Measurements from ENCODE around the gene CHID1. TPM values are rescaled to one million over a fixed set of nuclear protein-coding genes. Genes with fewer than 3 reads are reported as not detected.

CHID1 gene
- total RNA-seq, 4 donors from 2014 or later, result 47.9 to 83.4 (median 65.8) TPM

- DNase-seq (ENCODE audit: low spot score in 2 of 2), result no peak
- peaks cover 0 to 58% (median 0%) of the 10 kb centered on the region in 3 donors for H3K36me3 ChIP-seq
- no peaks in the 10 kb centered on the region for H3K27me3 ChIP-seq
- TF ChIP-seq POLR2A (IDR thresholded peaks at IDR 0.05) (no peak), CTCF (IDR thresholded peaks at IDR 0.05) (no peak), EP300 (IDR thresholded peaks at IDR 0.05) (no peak)
- no peak overlapping the region for H3K4me3 ChIP-seq
- peak overlapping the region in 1 of 4 donors; percentile 47 for H3K27ac ChIP-seq
- peaks cover 0 to 53% (median 14%) of the 10 kb centered on the region in 4 donors for H3K4me1 ChIP-seq
- 76 to 81% methylated on average over 14 to 22 of the region's 24 CpGs for WGBS, 2 donors
- no peaks in the 10 kb centered on the region for H3K9me3 ChIP-seq
These were observed 47.3 kb downstream of the CHID1 start for GRCh38 chr11:863023-863909.

GRCh38 chr11:862696-863022 lies 48.0 kb downstream of the CHID1 start:
- Histone ChIP-seq H3K4me3 (no peak overlapping the region), H3K27me3 (no peaks in the 10 kb centered on the region), H3K36me3 (peaks cover 0 to 56% (median 0%) of the 10 kb centered on the region in 3 donors), H3K9me3 (no peaks in the 10 kb centered on the region), H3K27ac (peak overlapping the region in 1 of 4 donors; percentile 47), H3K4me1 (peaks cover 0 to 59% (median 14%) of the 10 kb centered on the region in 4 donors)
- TF ChIP-seq EP300 (IDR thresholded peaks at IDR 0.05) (no peak), CTCF (IDR thresholded peaks at IDR 0.05) (no peak), POLR2A (IDR thresholded peaks at IDR 0.05) (no peak)
- no peak for DNase-seq (ENCODE audit: low spot score in 2 of 2)
- 64% methylated on average over 6 of the region's 12 CpGs; no CpG with 5 or more reads in 1 of the 2 donors for WGBS, 2 donors

GRCh38 chr11:862081-862661 lies 48.4 kb downstream of the CHID1 start:
- H3K27ac ChIP-seq, result peak overlapping the region in 2 of 4 donors; percentile 10 to 47

GRCh38 chr11:861105-861479 lies 49.5 kb downstream of the CHID1 start:
- DNase-seq (ENCODE audit: low spot score in 2 of 2), result no peak
- Histone ChIP-seq H3K36me3 (peaks cover 0 to 42% (median 0%) of the 10 kb centered on the region in 3 donors), H3K4me3 (no peak overlapping the region), H3K27me3 (no peaks in the 10 kb centered on the region), H3K4me1 (peaks cover 0 to 72% (median 14%) of the 10 kb centered on the region in 4 donors), H3K9me3 (no peaks in the 10 kb centered on the region), H3K27ac (no peak overlapping the region)
- 86 to 90% methylated on average over 14 of the region's 14 CpGs for WGBS, 2 donors
- TF ChIP-seq CTCF (IDR thresholded peaks at IDR 0.05), result no peak
- no peak for TF ChIP-seq POLR2A (IDR thresholded peaks at IDR 0.05)
- no peak for TF ChIP-seq EP300 (IDR thresholded peaks at IDR 0.05)

More at GRCh38 chr11:862081-862661, 48.4 kb downstream of the CHID1 start:
- WGBS, 2 donors, result 37 to 57% methylated on average over 8 to 20 of the region's 20 CpGs
- no peak for TF ChIP-seq POLR2A (IDR thresholded peaks at IDR 0.05)
- no peak for TF ChIP-seq CTCF (IDR thresholded peaks at IDR 0.05)
- TF ChIP-seq EP300 (IDR thresholded peaks at IDR 0.05), result no peak
- no peak for DNase-seq (ENCODE audit: low spot score in 2 of 2)
- Histone ChIP-seq H3K4me1 (peaks cover 0 to 62% (median 14%) of the 10 kb centered on the region in 4 donors), H3K9me3 (no peaks in the 10 kb centered on the region), H3K36me3 (peaks cover 0 to 52% (median 0%) of the 10 kb centered on the region in 3 donors), H3K27me3 (no peaks in the 10 kb centered on the region), H3K4me3 (no peak overlapping the region)

All from tibial nerve (tissue), 4 donors.